Breast epithelium (tissue), 3 donors: ENCODE data around the gene NINJ2.

Source experiments
- CTCF ChIP-seq, 3 donors: fragments of 450-650 bp; IDR thresholded peaks; one replicate each; pipeline ENCODE4 v1.5.1; 2016 to 2017; ENCODE audit warnings: antibody characterized with exemption in 3 of 3, mild to moderate bottlenecking in 3 of 3, moderate library complexity in 3 of 3
- POLR2A ChIP-seq: fragments of 450-650 bp; IDR thresholded peaks from one replicate; pipeline ENCODE4 v1.6.1; 2016; ENCODE audit warnings: antibody characterized with exemption, mild to moderate bottlenecking, moderate library complexity

GRCh38 chr12:614411-614970 is 48.8 kb downstream of the NINJ2 start:
- no peak for TF ChIP-seq POLR2A
- TF ChIP-seq CTCF (IDR thresholded peaks at IDR 0.05), result no peak
